Activated CD4-positive, CD25-positive, alpha-beta regulatory T cell (primary cell): ENCODE measurements around the gene SGIP1.
"Not testable (repeated sequence)": the region's sequence is repeated elsewhere in the genome, so short reads cannot be mapped to it uniquely, and the experiment has no call there.

ENCODE experiments used
- DNase-seq, 4 experiments: peaks; one replicate each; lab custom pipeline; 2025; lab: John Stamatoyannopoulos, UW

The SGIP1 gene

GRCh38 chr1:66553846-66554245 lies 19.9 kb downstream of the SGIP1 start:
- DNase-seq = no peak

GRCh38 chr1:66556161-66556611 lies 22.2 kb downstream of the SGIP1 start:
- DNase-seq = no peak

- DNase-seq = no peak
Observed at GRCh38 chr1:66557157-66557556, 23.2 kb downstream of the SGIP1 start.

GRCh38 chr1:66559517-66559916 lies 25.6 kb downstream of the SGIP1 start:
- DNase-seq = no peak

GRCh38 chr1:66562561-66562960 lies 28.6 kb downstream of the SGIP1 start:
- no peak for DNase-seq

- no peak for DNase-seq
Observed at GRCh38 chr1:66563094-66563800, 29.3 kb downstream of the SGIP1 start.

GRCh38 chr1:66563941-66564630 lies 30.1 kb downstream of the SGIP1 start:
- DNase-seq = no peak

GRCh38 chr1:66570196-66570595 lies 36.2 kb downstream of the SGIP1 start:
- no peak for DNase-seq

GRCh38 chr1:66571789-66572188 lies 37.8 kb downstream of the SGIP1 start:
- DNase-seq = no peak

GRCh38 chr1:66575739-66576138 lies 41.8 kb downstream of the SGIP1 start:
- no peak for DNase-seq

GRCh38 chr1:66576645-66577044 lies 42.7 kb downstream of the SGIP1 start:
- DNase-seq = no peak

- DNase-seq = no peak
Observed at GRCh38 chr1:66578841-66579240, 44.9 kb downstream of the SGIP1 start.

GRCh38 chr1:66580081-66580480 lies 46.1 kb downstream of the SGIP1 start:
- no peak for DNase-seq

GRCh38 chr1:66583021-66583420 lies 49.1 kb downstream of the SGIP1 start:
- no peak for DNase-seq

GRCh38 chr1:66585002-66585401 lies 51.0 kb downstream of the SGIP1 start:
- DNase-seq = no peak

- DNase-seq = no peak
Observed at GRCh38 chr1:66589326-66589725, 55.4 kb downstream of the SGIP1 start.

GRCh38 chr1:66592106-66592507 lies 58.2 kb downstream of the SGIP1 start:
- not testable (repeated sequence) for DNase-seq

GRCh38 chr1:66596191-66596590 lies 62.2 kb downstream of the SGIP1 start:
- no peak for DNase-seq

GRCh38 chr1:66597500-66597899 lies 63.5 kb downstream of the SGIP1 start:
- no peak for DNase-seq

GRCh38 chr1:66598670-66599069 lies 64.7 kb downstream of the SGIP1 start:
- DNase-seq = no peak

- no peak for DNase-seq
Observed at GRCh38 chr1:66599346-66599745, 65.4 kb downstream of the SGIP1 start.

- no peak for DNase-seq
Observed at GRCh38 chr1:66599899-66600737, 66.2 kb downstream of the SGIP1 start.
